ENCODE results near the gene KCTD6. TPM values are rescaled to one million over a fixed set of nuclear protein-coding genes. Genes with fewer than 3 reads are reported as not detected.
A peak's percentile ranks its signal among the peaks of the same experiment; 100 is the strongest.

Gene KCTD6
- polyA plus RNA-seq, 3 donors: 11.3 to 18.9 (median 11.9) TPM

GRCh38 chr3:58502872-58503271, 11.0 kb downstream of the KCTD6 start:
- H3K4me1 Mint-ChIP-seq: peaks cover 24% of the 10 kb centered on the region
- peaks cover 54% of the 10 kb centered on the region for H4K20me1 ChIP-seq (ENCODE audit: insufficient read depth, low read length)
- no peaks in the 10 kb centered on the region for H3K9me3 ChIP-seq (replicated peaks in 1 of 2; ENCODE audit: control insufficient read depth in 1 of 2, insufficient read depth in 1 of 2, low read length in 2 of 2)
- H2AFZ ChIP-seq (ENCODE audit: insufficient read depth, low read depth, low read length, poor library complexity, severe bottlenecking): no peak overlapping the region
- no peaks in the 10 kb centered on the region for H3K9me3 Mint-ChIP-seq
- no peak overlapping the region for H3K9ac ChIP-seq (ENCODE audit: insufficient read depth, low read length, poor library complexity, severe bottlenecking)
- peaks cover 29 to 58% of the 10 kb centered on the region in 2 donors for H3K36me3 Mint-ChIP-seq
- H3K79me2 ChIP-seq (ENCODE audit: insufficient read depth, low read length): peaks cover 55% of the 10 kb centered on the region
- H3K27ac ChIP-seq (ENCODE audit: low read depth in 1 of 2, low read length in 2 of 2): peak overlapping the region in 1 of 2 donors; percentile 46
- H3K27me3 ChIP-seq (ENCODE audit: control insufficient read depth in 2 of 2, insufficient read depth in 2 of 2, low read length in 2 of 2): no peaks in the 10 kb centered on the region
- no peak overlapping the region for H3K4me2 ChIP-seq (replicated peaks; ENCODE audit: extremely low read depth, low read length, poor library complexity, severe bottlenecking)
- peaks cover 17 to 39% of the 10 kb centered on the region in 2 donors for H3K36me3 ChIP-seq (replicated peaks in 1 of 2; ENCODE audit: control insufficient read depth in 1 of 2, insufficient read depth in 2 of 2, low read length in 2 of 2)
- intact Hi-C loops (cut with micrococcal nuclease): no loop called here
- no peak overlapping the region for H3K4me3 ChIP-seq (replicated peaks in 1 of 3; ENCODE audit: low read depth in 2 of 3, low read length in 3 of 3)
- no CpG with 5 or more reads among the region's 1 CpG for WGBS (ENCODE audit: insufficient coverage)
- no peak overlapping the region for H3K4me3 Mint-ChIP-seq
- no peaks in the 10 kb centered on the region for H3K27me3 Mint-ChIP-seq (ENCODE audit: low read depth in 3 of 3)
- peaks cover 8 to 14% of the 10 kb centered on the region in 2 donors for H3K4me1 ChIP-seq (ENCODE audit: control insufficient read depth in 1 of 2, insufficient read depth in 2 of 2, low read length in 2 of 2)
- DNase-seq: no peak
- TF ChIP-seq, protein P1, sequence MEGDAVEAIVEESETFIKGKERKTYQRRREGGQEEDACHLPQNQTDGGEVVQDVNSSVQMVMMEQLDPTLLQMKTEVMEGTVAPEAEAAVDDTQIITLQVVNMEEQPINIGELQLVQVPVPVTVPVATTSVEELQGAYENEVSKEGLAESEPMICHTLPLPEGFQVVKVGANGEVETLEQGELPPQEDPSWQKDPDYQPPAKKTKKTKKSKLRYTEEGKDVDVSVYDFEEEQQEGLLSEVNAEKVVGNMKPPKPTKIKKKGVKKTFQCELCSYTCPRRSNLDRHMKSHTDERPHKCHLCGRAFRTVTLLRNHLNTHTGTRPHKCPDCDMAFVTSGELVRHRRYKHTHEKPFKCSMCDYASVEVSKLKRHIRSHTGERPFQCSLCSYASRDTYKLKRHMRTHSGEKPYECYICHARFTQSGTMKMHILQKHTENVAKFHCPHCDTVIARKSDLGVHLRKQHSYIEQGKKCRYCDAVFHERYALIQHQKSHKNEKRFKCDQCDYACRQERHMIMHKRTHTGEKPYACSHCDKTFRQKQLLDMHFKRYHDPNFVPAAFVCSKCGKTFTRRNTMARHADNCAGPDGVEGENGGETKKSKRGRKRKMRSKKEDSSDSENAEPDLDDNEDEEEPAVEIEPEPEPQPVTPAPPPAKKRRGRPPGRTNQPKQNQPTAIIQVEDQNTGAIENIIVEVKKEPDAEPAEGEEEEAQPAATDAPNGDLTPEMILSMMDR (IDR thresholded peaks at IDR 0.05): no peak
- H3K27ac Mint-ChIP-seq: peak overlapping the region in 4 of 7 donors; percentile 9 to 73 (median 38)

DNA sequence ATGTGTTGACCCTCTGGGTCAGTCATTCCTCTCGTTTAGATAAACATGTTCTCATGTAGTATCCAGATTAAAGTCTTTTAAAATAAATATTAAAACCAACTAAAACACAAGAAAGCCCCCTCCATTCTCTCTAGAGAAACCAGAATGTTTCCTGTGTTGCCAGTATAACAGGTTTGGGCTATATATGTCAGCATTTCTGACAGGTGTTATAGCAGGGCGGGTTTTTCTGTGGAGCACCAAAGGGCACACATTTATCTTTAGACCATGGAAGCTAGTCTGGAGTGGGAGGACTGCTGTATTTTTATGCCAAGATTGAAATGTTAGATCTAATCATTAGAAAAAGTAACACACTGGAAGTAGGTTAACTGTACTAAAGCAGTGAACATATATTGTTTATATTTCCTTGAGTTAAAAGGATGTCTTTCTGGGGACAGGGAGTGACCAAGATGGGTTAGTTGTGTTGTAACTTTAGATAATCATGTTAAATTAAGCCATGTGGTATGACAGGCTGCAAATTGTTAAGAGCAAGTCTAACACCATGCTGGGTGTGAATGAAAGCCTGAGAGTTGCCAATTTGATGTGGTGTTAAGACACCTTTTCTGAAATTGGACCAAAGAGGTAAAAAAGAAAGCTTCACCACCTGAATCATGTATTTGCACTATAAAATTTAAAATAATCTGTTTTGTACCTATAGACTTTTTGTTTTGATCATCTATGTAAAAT, 15.6 kb downstream of the KCTD6 start:
- intact Hi-C loops (cut with micrococcal nuclease): no loop called here
- peaks cover 16 to 29% of the 10 kb centered on the region in 2 donors for H3K36me3 Mint-ChIP-seq
- H3K36me3 ChIP-seq (replicated peaks in 1 of 2; ENCODE audit: control insufficient read depth in 1 of 2, insufficient read depth in 2 of 2, low read length in 2 of 2): peaks cover 0 to 16% of the 10 kb centered on the region in 2 donors
- TF ChIP-seq, protein P1 (IDR thresholded peaks at IDR 0.05): no peak
- no peaks in the 10 kb centered on the region for H3K9me3 ChIP-seq (replicated peaks in 1 of 2; ENCODE audit: control insufficient read depth in 1 of 2, insufficient read depth in 1 of 2, low read length in 2 of 2)
- H3K27me3 ChIP-seq (ENCODE audit: control insufficient read depth in 2 of 2, insufficient read depth in 2 of 2, low read length in 2 of 2): no peaks in the 10 kb centered on the region
- no peak overlapping the region for H3K4me2 ChIP-seq (replicated peaks; ENCODE audit: extremely low read depth, low read length, poor library complexity, severe bottlenecking)
- no peak overlapping the region for H3K4me3 ChIP-seq (replicated peaks in 1 of 3; ENCODE audit: low read depth in 2 of 3, low read length in 3 of 3)
- no peaks in the 10 kb centered on the region for H3K9me3 Mint-ChIP-seq
- H4K20me1 ChIP-seq (ENCODE audit: insufficient read depth, low read length): peaks cover 22% of the 10 kb centered on the region
- 100% methylated on average over 1 of the region's 2 CpGs for WGBS (ENCODE audit: insufficient coverage)
- peaks cover 14% of the 10 kb centered on the region for H3K79me2 ChIP-seq (ENCODE audit: insufficient read depth, low read length)
- H2AFZ ChIP-seq (ENCODE audit: insufficient read depth, low read depth, low read length, poor library complexity, severe bottlenecking): no peak overlapping the region
- H3K4me3 Mint-ChIP-seq: no peak overlapping the region
- no peak overlapping the region for H3K9ac ChIP-seq (ENCODE audit: insufficient read depth, low read length, poor library complexity, severe bottlenecking)
- peaks cover 5 to 11% of the 10 kb centered on the region in 2 donors for H3K4me1 ChIP-seq (ENCODE audit: control insufficient read depth in 1 of 2, insufficient read depth in 2 of 2, low read length in 2 of 2)
- H3K27me3 Mint-ChIP-seq (ENCODE audit: low read depth in 3 of 3): no peaks in the 10 kb centered on the region
- H3K27ac ChIP-seq (ENCODE audit: low read depth in 1 of 2, low read length in 2 of 2): no peak overlapping the region
- no peak for DNase-seq
- no peak overlapping the region for H3K27ac Mint-ChIP-seq
- peaks cover 12% of the 10 kb centered on the region for H3K4me1 Mint-ChIP-seq
